Dendritic cell treated with granulocyte-macrophage colony-stimulating factor and Interleukin-4, amounts not matched to agents 40 ng/mL and 50 ng/mL, for 4 days (primary cell): ENCODE results near the gene TMEM184B.

Source experiments
- H3K27ac Mint-ChIP-seq: one replicate; pipeline ENCODE4 v1.8.0; 2022; ENCODE audit warnings: mild to moderate bottlenecking, mixed read lengths
- H3K27me3 Mint-ChIP-seq: one replicate; pipeline ENCODE4 v1.8.0; 2022; ENCODE audit warnings: mild to moderate bottlenecking, mixed read lengths
- H3K36me3 Mint-ChIP-seq: one replicate; pipeline ENCODE4 v1.8.0; 2022; ENCODE audit warnings: low read depth, mixed read lengths
- H3K4me1 Mint-ChIP-seq: one replicate; pipeline ENCODE4 v1.8.0; 2022; ENCODE audit warnings: low read depth, mixed read lengths
- H3K4me3 Mint-ChIP-seq: one replicate; pipeline ENCODE4 v1.8.0; 2022; ENCODE audit warnings: mild to moderate bottlenecking, moderate library complexity, mixed read lengths
- H3K9me3 Mint-ChIP-seq: one replicate; pipeline ENCODE4 v1.8.0; 2022; ENCODE audit warnings: mixed read lengths
- intact Hi-C: fragments of 100-400 bp; cut with micrococcal nuclease; formaldehyde crosslinking; loops from one replicate; pipeline ENCODE4 v1.15.0; 2022

Gene TMEM184B

DNA sequence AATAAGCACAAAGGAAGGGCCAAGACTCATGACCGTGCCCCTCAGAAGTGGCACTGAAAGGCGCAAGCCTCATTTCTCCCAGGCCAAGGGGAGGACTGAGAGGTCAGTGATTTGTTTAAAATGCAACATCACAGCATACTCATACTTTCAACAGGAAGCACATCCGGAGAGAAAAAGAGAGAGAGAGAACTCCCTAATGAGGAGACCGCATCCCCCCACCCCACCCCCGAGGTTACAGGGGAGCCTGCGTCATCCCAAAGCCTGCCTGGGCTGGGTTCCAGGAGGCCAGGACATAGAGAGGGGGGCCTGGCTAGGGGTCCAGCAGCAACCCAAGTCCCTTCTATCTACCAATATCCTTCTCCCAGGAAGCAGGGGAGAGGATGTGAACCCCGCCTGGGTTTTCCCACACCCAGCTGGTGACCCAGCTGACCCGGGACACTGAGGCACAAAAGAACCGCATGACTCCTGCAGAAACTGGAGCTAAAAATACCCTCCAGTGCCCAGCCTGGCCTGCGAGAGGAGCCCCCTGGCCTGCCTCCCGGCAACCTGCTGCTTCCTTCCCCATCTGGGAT, 40.7 kb upstream of the TMEM184B start:
- peaks cover 47% of the 10 kb centered on the region for H3K36me3 Mint-ChIP-seq
- intact Hi-C loops, result no loop called here
- no peaks in the 10 kb centered on the region for H3K9me3 Mint-ChIP-seq
- peak overlapping the region; percentile 42 for H3K27ac Mint-ChIP-seq
- peak overlapping the region; percentile 28 for H3K4me3 Mint-ChIP-seq
- peaks cover 28% of the 10 kb centered on the region for H3K27me3 Mint-ChIP-seq
- H3K4me1 Mint-ChIP-seq, result peaks cover 83% of the 10 kb centered on the region

DNA sequence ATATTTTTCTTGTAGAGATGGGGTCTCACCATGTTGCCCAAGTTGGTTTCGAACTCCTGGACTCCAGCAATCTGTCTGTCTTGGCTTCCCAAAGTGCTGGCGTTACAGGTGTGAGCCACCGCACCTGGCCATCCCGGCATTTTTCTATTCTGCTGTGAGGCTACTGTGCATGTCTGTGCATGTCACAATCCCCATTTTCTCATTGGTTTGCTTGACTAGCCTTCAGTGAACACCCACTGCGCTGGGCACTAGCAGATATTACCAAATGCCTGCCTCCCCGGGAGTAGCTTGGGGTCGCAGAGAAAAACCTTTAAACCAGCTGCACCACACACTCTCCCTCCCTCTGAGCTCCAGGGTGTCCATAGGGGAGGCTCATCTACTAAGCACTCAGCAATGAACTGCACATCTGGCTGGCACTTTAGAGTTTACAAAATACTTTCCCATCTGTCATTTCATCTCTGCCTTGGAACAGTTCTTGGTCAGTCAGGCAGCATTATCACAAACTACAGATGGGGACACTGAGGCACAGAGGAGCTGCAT, 39.5 kb upstream of the TMEM184B start:
- Mint-ChIP-seq H3K4me3 (no peak overlapping the region), H3K27ac (no peak overlapping the region), H3K9me3 (no peaks in the 10 kb centered on the region), H3K36me3 (peaks cover 56% of the 10 kb centered on the region), H3K27me3 (peaks cover 23% of the 10 kb centered on the region), H3K4me1 (peaks cover 80% of the 10 kb centered on the region)
- intact Hi-C loops, result no loop called here

DNA sequence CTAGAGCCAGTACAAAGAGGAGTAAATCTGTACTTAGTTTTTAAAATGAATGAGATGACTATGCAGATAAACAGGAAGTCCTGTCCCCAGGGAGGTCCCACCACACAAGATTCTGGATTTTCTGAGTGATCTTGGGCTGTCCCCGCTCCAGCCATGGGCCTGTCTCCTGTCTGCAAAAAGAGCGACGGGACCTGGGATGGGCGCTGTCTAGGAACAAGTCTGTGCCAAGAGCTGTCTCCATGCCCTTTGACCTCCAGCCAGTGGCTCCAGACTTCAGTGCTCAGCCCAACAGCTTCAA, 38.5 kb upstream of the TMEM184B start:
- peaks cover 81% of the 10 kb centered on the region for H3K4me1 Mint-ChIP-seq
- H3K27ac Mint-ChIP-seq, result no peak overlapping the region
- peaks cover 56% of the 10 kb centered on the region for H3K36me3 Mint-ChIP-seq
- H3K4me3 Mint-ChIP-seq, result no peak overlapping the region
- no peaks in the 10 kb centered on the region for H3K9me3 Mint-ChIP-seq
- peaks cover 23% of the 10 kb centered on the region for H3K27me3 Mint-ChIP-seq
- intact Hi-C loops, result no loop called here

DNA sequence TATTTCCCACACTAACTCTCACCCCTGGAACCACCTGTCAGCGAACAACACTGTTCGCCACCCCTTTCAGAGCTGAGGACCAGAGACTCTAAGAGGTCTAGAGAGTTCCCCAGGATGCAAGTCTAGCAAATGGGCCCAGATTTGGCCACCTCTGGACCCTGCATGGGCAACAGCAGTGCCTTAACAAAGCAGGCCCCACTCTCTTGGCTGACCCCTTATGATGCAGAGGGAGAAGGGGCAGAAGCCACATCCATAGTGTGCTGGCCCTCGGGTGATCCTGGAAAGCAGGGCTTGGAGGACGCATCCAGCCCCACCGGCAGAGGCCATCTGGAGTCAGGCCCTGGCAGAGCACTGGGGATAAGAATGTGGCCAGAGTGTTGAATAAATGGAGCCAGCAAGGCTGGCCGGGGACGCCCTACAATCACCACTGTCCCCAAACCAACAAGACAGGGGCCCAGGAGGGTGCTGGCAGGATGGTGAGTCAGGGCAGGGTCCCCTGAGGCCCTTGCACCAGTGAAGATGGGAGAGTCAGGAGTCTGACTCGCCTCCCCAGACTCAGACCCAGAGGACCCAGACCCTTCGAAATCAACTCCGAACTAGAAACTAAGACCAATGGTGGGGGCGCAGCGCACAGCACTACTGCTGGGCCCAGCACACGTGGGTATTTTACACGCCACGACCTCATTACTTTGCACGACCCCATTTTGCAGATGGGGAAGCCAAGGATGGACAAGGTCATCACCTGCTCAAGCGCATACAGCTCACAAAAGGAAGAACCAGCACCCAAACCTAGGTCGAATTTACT, 37.9 kb upstream of the TMEM184B start:
- peaks cover 20% of the 10 kb centered on the region for H3K27me3 Mint-ChIP-seq
- no peaks in the 10 kb centered on the region for H3K9me3 Mint-ChIP-seq
- intact Hi-C loops, result no loop called here
- no peak overlapping the region for H3K4me3 Mint-ChIP-seq
- peaks cover 81% of the 10 kb centered on the region for H3K4me1 Mint-ChIP-seq
- H3K27ac Mint-ChIP-seq, result no peak overlapping the region
- H3K36me3 Mint-ChIP-seq, result peaks cover 56% of the 10 kb centered on the region

- H3K27me3 Mint-ChIP-seq, result peaks cover 16% of the 10 kb centered on the region
- H3K36me3 Mint-ChIP-seq, result peaks cover 56% of the 10 kb centered on the region
- H3K4me3 Mint-ChIP-seq, result no peak overlapping the region
- no peaks in the 10 kb centered on the region for H3K9me3 Mint-ChIP-seq
- H3K27ac Mint-ChIP-seq, result no peak overlapping the region
- H3K4me1 Mint-ChIP-seq, result peaks cover 79% of the 10 kb centered on the region
- intact Hi-C loops, result no loop called here
These were observed 37.1 kb upstream of the TMEM184B start for GRCh38 chr22:38309614-38310517.

GRCh38 chr22:38308791-38309498, 36.1 kb upstream of the TMEM184B start:
- Mint-ChIP-seq H3K9me3 (no peaks in the 10 kb centered on the region), H3K27me3 (peaks cover 11% of the 10 kb centered on the region), H3K4me1 (peaks cover 78% of the 10 kb centered on the region), H3K36me3 (peaks cover 60% of the 10 kb centered on the region), H3K27ac (no peak overlapping the region), H3K4me3 (peak overlapping the region; percentile 37)
- intact Hi-C loops, result no loop called here

DNA sequence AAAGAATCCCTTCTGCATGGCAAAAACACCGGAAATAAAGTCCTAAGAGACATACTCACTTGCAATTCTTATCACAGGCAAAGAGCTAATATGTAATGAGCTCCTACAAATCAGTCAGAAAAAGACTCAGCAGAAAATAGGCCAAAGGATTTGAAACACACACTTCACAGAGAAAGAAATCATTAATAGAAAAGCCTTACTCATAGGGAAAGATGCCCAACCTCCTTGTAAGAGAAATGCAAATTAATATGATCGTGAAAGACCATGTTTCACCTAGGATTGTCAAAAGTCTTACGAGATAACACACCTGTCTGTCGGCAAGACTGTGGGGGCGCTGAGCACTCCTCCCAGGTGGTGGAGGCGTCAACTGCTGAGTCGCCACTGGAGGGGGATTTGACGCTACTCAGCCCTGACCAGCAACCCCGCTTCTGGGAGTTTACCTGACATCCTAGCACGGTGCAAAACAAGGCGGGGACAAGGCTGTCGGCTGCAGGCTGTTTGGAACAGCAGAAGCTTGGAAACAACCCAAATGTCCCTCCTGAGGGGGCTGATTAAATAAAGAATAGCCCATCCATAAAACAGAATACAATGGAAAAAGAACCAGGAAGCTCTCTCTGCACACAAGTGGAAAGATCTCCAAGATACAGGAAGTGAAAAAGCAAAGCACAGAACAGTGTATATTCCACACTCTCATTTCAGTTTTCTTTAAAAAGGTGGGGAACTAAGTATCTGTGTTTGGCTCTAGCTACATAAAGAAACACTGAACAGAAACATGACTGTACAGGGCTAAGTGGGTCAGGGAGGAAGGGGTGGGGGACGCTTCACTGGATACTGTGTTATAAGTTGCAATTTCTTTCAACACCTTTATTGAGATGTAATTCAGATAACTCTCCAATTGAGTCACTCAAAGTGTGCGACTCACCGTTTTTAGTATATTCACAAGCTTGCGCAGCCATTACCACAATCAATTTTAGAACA, 33.0 kb upstream of the TMEM184B start:
- H3K4me1 Mint-ChIP-seq, result peaks cover 53% of the 10 kb centered on the region
- H3K27me3 Mint-ChIP-seq, result peaks cover 5% of the 10 kb centered on the region
- intact Hi-C loops, result no loop called here
- no peaks in the 10 kb centered on the region for H3K9me3 Mint-ChIP-seq
- peak overlapping the region; percentile 46 for H3K27ac Mint-ChIP-seq
- peak overlapping the region; percentile 2 for H3K4me3 Mint-ChIP-seq
- peaks cover 60% of the 10 kb centered on the region for H3K36me3 Mint-ChIP-seq

DNA sequence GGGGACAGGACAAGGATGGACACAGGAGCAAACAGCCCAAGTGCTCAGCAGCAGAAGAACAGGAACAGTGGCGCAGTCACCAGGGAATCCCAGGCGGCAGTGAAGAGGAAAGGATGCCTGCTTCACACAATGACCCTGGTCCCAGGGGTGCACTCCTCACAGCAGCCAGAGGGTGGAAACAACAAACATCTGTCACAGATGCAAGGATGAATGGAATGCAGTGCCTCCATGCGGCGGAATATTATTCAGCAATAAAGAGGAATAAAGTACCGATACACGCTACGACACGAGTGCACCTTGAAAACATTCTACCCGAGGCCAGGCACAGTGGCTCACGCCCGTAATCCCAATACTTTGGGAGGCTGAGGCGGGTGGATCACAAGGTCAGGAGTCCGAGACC, 31.7 kb upstream of the TMEM184B start:
- no peaks in the 10 kb centered on the region for H3K9me3 Mint-ChIP-seq
- no peak overlapping the region for H3K27ac Mint-ChIP-seq
- peaks cover 69% of the 10 kb centered on the region for H3K36me3 Mint-ChIP-seq
- H3K4me3 Mint-ChIP-seq, result no peak overlapping the region
- H3K27me3 Mint-ChIP-seq, result peaks cover 4% of the 10 kb centered on the region
- intact Hi-C loops, result loop anchor here (5.0 kb wide), 1 partner anchor 38 kb away; no protein-coding TSS in a partner anchor
- H3K4me1 Mint-ChIP-seq, result peaks cover 44% of the 10 kb centered on the region

- H3K4me3 Mint-ChIP-seq, result no peak overlapping the region
- H3K27ac Mint-ChIP-seq, result no peak overlapping the region
- peaks cover 44% of the 10 kb centered on the region for H3K4me1 Mint-ChIP-seq
- peaks cover 71% of the 10 kb centered on the region for H3K36me3 Mint-ChIP-seq
- H3K27me3 Mint-ChIP-seq, result peaks cover 2% of the 10 kb centered on the region
- H3K9me3 Mint-ChIP-seq, result no peaks in the 10 kb centered on the region
- intact Hi-C loops, result loop anchor here (5.0 kb wide), 1 partner anchor 38 kb away; no protein-coding TSS in a partner anchor
These were observed 31.2 kb upstream of the TMEM184B start for GRCh38 chr22:38303974-38304373.

- Mint-ChIP-seq H3K4me3 (no peak overlapping the region), H3K27ac (no peak overlapping the region), H3K4me1 (peaks cover 34% of the 10 kb centered on the region), H3K36me3 (peaks cover 71% of the 10 kb centered on the region), H3K27me3 (peaks cover 2% of the 10 kb centered on the region), H3K9me3 (no peaks in the 10 kb centered on the region)
- intact Hi-C loops, result loop anchor here (5.0 kb wide), 1 partner anchor 39 kb away; no protein-coding TSS in a partner anchor
These were observed 30.1 kb upstream of the TMEM184B start for GRCh38 chr22:38302906-38303305.

DNA sequence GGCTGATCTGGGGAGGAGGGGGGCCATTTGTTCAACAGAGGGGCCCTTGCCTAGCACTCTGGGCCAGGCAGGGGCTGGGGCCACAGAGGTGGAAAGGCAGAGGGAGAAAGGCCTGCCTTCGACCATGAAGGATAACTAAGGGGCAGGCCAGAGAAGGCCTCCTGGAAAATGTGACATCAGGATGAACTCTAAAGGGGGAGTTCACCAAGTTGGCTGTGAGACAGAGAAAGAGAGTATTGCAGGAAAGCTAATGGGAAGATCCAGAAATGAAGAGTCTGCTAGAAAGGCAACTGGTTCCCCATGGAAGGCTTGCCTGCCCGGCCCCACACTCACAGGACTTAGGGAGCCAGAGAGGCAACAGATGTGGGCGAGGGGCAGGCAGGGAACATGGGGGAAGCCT, 28.1 kb upstream of the TMEM184B start:
- peak overlapping the region; percentile 7 for H3K27ac Mint-ChIP-seq
- intact Hi-C loops, result loop anchor here (5.0 kb wide), 1 partner anchor 41 kb away; no protein-coding TSS in a partner anchor
- peaks cover 87% of the 10 kb centered on the region for H3K36me3 Mint-ChIP-seq
- peaks cover 2% of the 10 kb centered on the region for H3K27me3 Mint-ChIP-seq
- H3K4me1 Mint-ChIP-seq, result peaks cover 21% of the 10 kb centered on the region
- no peak overlapping the region for H3K4me3 Mint-ChIP-seq
- no peaks in the 10 kb centered on the region for H3K9me3 Mint-ChIP-seq

- H3K27ac Mint-ChIP-seq, result peak overlapping the region; percentile 7
- H3K4me3 Mint-ChIP-seq, result no peak overlapping the region
- no peaks in the 10 kb centered on the region for H3K9me3 Mint-ChIP-seq
- peaks cover 2% of the 10 kb centered on the region for H3K27me3 Mint-ChIP-seq
- H3K4me1 Mint-ChIP-seq, result peaks cover 16% of the 10 kb centered on the region
- H3K36me3 Mint-ChIP-seq, result peaks cover 93% of the 10 kb centered on the region
- intact Hi-C loops, result loop anchor here (5.0 kb wide), 1 partner anchor 42 kb away; no protein-coding TSS in a partner anchor
These were observed 27.6 kb upstream of the TMEM184B start for GRCh38 chr22:38300197-38300945.
